ENCODE measurements around the gene KCTD12.
A peak's percentile ranks its signal among the peaks of the same experiment; 100 is the strongest.

Gene KCTD12

DNA sequence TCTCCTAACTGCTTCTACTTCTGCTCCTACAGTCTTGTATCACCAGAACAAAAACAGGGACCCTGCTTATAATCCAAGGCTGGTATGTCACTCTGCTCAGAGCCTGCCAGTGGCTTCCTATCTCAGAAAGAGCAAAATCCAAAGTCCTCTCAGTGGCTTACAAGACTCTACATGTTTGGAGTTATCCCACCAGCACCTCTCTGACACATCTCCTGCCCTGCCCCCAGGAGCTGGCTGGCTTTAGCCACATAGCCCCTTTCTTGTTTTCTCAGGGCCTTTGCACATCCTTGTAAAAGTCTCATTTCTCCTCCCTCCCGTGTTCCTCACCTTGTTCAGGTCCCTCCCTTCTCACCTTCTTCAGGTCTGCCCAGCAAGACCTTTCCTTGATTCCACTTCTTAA is 2.2 kb upstream of the KCTD12 start:
- CTCF ChIA-PET = interaction anchor here (1.0 to 7.0 kb wide), 4 partner anchors 14 to 225 kb away, joined by 3 to 56 read pairs (median 6); no protein-coding TSS in a partner anchor
- Histone ChIP-seq H3K27ac (ENCODE audit: insufficient read depth in 1 of 2, low read depth in 1 of 2, low read length in 2 of 2, poor library complexity in 1 of 2, severe bottlenecking in 2 of 2) (no peak overlapping the region), H3K36me3 (ENCODE audit: control insufficient read depth in 4 of 4, insufficient read depth in 4 of 4, low read length in 3 of 4) (no peaks in the 10 kb centered on the region), H3K4me1 (ENCODE audit: control extremely low read depth in 1 of 4, control insufficient read depth in 4 of 4, insufficient read depth in 4 of 4, low read length in 3 of 4) (peaks cover 0 to 25% (median 23%) of the 10 kb centered on the region in 4 experiments), H3K9me3 (ENCODE audit: control extremely low read depth in 1 of 5, control insufficient read depth in 4 of 5, insufficient read depth in 2 of 5, low read depth in 1 of 5, low read length in 4 of 5) (no peaks in the 10 kb centered on the region), H3K27me3 (replicated peaks in 2 of 5; ENCODE audit: control insufficient read depth in 4 of 5, insufficient read depth in 5 of 5, low read length in 4 of 5) (peaks cover 0 to 9% (median 3%) of the 10 kb centered on the region in 5 experiments), H3K4me3 (ENCODE audit: control insufficient read depth in 1 of 7, extremely low read depth in 1 of 7, insufficient read depth in 4 of 7, low read depth in 2 of 7, low read length in 6 of 7) (no peak overlapping the region)
- POLR2A ChIA-PET = no interaction called here
- no peak for DNase-seq
- 100% methylated on average over 1 of the region's 1 CpG for WGBS (ENCODE audit: insufficient coverage)

DNA sequence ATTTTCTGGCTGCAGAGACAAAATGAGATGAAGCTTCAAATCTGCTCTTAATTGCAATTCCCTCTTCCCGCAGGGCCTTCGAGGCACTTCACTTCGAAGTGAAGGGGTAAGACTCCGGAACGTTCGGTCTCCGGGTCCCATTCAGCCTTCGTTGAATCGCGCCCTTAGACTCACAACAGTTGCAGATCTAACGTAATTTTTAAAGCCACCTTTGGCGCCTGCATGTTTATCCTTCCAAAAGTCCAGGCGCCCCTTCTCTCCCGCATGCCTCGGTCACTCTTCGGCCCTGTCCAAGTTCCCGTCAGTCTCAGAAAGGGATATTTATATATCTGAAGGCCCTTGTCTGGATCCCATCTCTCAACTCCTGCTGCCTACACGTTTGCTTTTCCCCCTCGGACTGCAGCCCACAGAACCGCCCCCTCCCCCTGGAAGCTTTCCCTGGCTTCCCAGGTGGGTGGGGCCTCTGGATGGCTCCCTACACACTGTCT is 915 bp upstream of the KCTD12 start:
- DNase-seq = no peak
- POLR2A ChIA-PET = no interaction called here
- H3K4me1 ChIP-seq (ENCODE audit: control extremely low read depth in 1 of 4, control insufficient read depth in 4 of 4, insufficient read depth in 4 of 4, low read length in 3 of 4) = peaks cover 2 to 30% (median 24%) of the 10 kb centered on the region in 4 experiments
- H3K36me3 ChIP-seq (ENCODE audit: control insufficient read depth in 4 of 4, insufficient read depth in 4 of 4, low read length in 3 of 4) = no peaks in the 10 kb centered on the region
- H3K27me3 ChIP-seq (replicated peaks in 2 of 5; ENCODE audit: control insufficient read depth in 4 of 5, insufficient read depth in 5 of 5, low read length in 4 of 5) = peaks cover 0 to 9% (median 4%) of the 10 kb centered on the region in 5 experiments
- H3K4me3 ChIP-seq (ENCODE audit: control insufficient read depth in 1 of 7, extremely low read depth in 1 of 7, insufficient read depth in 4 of 7, low read depth in 2 of 7, low read length in 6 of 7) = peak overlapping the region in 6 of 7 experiments; percentile 36 to 81 (median 70)
- no peaks in the 10 kb centered on the region for H3K9me3 ChIP-seq (ENCODE audit: control extremely low read depth in 1 of 5, control insufficient read depth in 4 of 5, insufficient read depth in 2 of 5, low read depth in 1 of 5, low read length in 4 of 5)
- WGBS (ENCODE audit: insufficient coverage) = 45% methylated on average over 19 of the region's 20 CpGs
- CTCF ChIA-PET = interaction anchor here (0.5 to 7.0 kb wide), 2 partner anchors 49 to 219 kb away, joined by 3 to 56 read pairs; no protein-coding TSS in a partner anchor
- H3K27ac ChIP-seq (ENCODE audit: insufficient read depth in 1 of 2, low read depth in 1 of 2, low read length in 2 of 2, poor library complexity in 1 of 2, severe bottlenecking in 2 of 2) = no peak overlapping the region

DNA sequence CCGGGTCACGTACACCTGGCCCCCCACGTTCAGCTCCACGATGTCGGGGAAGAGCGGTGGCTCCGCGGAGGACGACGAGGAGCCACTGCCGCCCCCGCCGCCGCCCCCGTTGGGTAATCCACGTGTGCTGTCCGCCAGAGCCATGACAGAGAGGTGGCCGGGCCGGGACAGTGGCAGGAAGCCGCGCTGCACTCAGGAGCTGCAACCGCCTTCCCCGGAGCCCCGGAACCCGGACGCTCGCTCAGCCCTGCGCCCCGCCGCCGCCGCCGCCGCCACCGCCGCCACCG is 257 bp downstream of the KCTD12 start:
- CTCF ChIA-PET = interaction anchor here (0.7 to 7.0 kb wide), 13 partner anchors 9 to 1010 kb away, joined by 3 to 56 read pairs (median 5); no protein-coding TSS in a partner anchor
- H3K27ac ChIP-seq (ENCODE audit: insufficient read depth in 1 of 2, low read depth in 1 of 2, low read length in 2 of 2, poor library complexity in 1 of 2, severe bottlenecking in 2 of 2) = no peak overlapping the region

DNA sequence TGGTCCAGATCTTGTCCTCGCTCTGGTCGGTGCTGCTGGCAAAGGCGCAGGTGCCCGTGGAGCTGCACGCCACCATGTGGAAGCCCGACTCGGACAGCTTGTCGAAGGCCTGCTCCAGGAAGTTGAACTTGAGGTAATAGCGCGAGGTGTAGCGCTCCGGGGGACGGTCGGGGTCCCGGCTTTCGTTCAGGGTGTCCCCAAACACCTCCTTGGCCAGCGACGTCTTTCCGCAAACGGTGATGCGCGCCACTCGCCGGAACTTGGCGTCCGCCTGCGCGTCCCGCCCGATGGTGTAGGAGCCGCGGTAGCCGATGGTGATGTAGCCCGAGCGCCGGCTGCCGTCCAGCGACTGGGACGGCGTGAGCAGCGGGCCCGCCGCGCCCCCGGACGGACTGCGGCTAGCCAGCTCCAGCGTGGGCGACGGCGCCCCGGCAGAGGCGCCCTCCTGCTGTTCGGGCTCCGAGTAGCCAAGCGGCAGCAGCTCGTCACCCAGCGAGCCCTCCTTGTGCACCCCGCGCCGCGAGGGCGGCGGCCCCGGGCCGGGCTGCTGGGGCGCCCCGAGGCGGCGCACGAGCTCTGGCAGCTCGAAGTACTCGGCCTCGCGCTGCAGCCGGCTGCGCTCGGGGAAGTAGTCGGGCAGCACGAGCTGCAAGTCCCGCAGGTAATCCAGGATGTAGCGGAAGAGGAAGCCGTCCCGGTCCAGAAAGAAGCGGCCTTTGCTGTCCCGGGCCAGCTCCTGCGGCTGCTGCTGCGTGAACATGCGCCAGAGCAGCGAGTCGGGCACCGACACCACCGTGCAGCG is 801 bp downstream of the KCTD12 start:
- H3K9me3 ChIP-seq (ENCODE audit: control extremely low read depth in 1 of 5, control insufficient read depth in 4 of 5, insufficient read depth in 2 of 5, low read depth in 1 of 5, low read length in 4 of 5) = no peaks in the 10 kb centered on the region
- peak; percentile 38 to 70 (median 55) for DNase-seq
- peaks cover 0 to 9% (median 4%) of the 10 kb centered on the region in 5 experiments for H3K27me3 ChIP-seq (replicated peaks in 2 of 5; ENCODE audit: control insufficient read depth in 4 of 5, insufficient read depth in 5 of 5, low read length in 4 of 5)
- ChIA-PET CTCF (interaction anchor here (0.7 to 7.0 kb wide), 17 partner anchors 10 to 1010 kb away, joined by 3 to 56 read pairs (median 4); no protein-coding TSS in a partner anchor), POLR2A (interaction anchor here (0.9 to 1.2 kb wide), 4 partner anchors 68 to 162 kb away, joined by 3 read pairs; partner anchors contain the start of genes CLN5 and FBXL3)
- no peak overlapping the region for H3K27ac ChIP-seq (ENCODE audit: insufficient read depth in 1 of 2, low read depth in 1 of 2, low read length in 2 of 2, poor library complexity in 1 of 2, severe bottlenecking in 2 of 2)
- H3K4me3 ChIP-seq (ENCODE audit: control insufficient read depth in 1 of 7, extremely low read depth in 1 of 7, insufficient read depth in 4 of 7, low read depth in 2 of 7, low read length in 6 of 7) = peak overlapping the region; percentile 35 to 81 (median 73)
- no peaks in the 10 kb centered on the region for H3K36me3 ChIP-seq (ENCODE audit: control insufficient read depth in 4 of 4, insufficient read depth in 4 of 4, low read length in 3 of 4)
- WGBS (ENCODE audit: insufficient coverage) = under 1% methylated on average over 88 of the region's 94 CpGs
- H3K4me1 ChIP-seq (ENCODE audit: control extremely low read depth in 1 of 4, control insufficient read depth in 4 of 4, insufficient read depth in 4 of 4, low read length in 3 of 4) = peaks cover 6 to 33% (median 27%) of the 10 kb centered on the region in 4 experiments

More for the DNA sequence above, 257 bp downstream of the KCTD12 start:
- Histone ChIP-seq H3K4me1 (ENCODE audit: control extremely low read depth in 1 of 4, control insufficient read depth in 4 of 4, insufficient read depth in 4 of 4, low read length in 3 of 4) (peaks cover 6 to 33% (median 27%) of the 10 kb centered on the region in 4 experiments), H3K4me3 (ENCODE audit: control insufficient read depth in 1 of 7, extremely low read depth in 1 of 7, insufficient read depth in 4 of 7, low read depth in 2 of 7, low read length in 6 of 7) (peak overlapping the region; percentile 35 to 81 (median 73)), H3K9me3 (ENCODE audit: control extremely low read depth in 1 of 5, control insufficient read depth in 4 of 5, insufficient read depth in 2 of 5, low read depth in 1 of 5, low read length in 4 of 5) (no peaks in the 10 kb centered on the region), H3K27me3 (replicated peaks in 2 of 5; ENCODE audit: control insufficient read depth in 4 of 5, insufficient read depth in 5 of 5, low read length in 4 of 5) (peaks cover 0 to 9% (median 4%) of the 10 kb centered on the region in 5 experiments), H3K36me3 (ENCODE audit: control insufficient read depth in 4 of 4, insufficient read depth in 4 of 4, low read length in 3 of 4) (no peaks in the 10 kb centered on the region)
- peak in 2 of 3 donors; percentile 44 to 67 for DNase-seq
- POLR2A ChIA-PET = interaction anchor here (0.9 to 1.2 kb wide), 4 partner anchors 69 to 162 kb away, joined by 3 read pairs; partner anchors contain the start of genes CLN5 and FBXL3
- WGBS (ENCODE audit: insufficient coverage) = under 1% methylated on average over 36 of the region's 37 CpGs

DNA sequence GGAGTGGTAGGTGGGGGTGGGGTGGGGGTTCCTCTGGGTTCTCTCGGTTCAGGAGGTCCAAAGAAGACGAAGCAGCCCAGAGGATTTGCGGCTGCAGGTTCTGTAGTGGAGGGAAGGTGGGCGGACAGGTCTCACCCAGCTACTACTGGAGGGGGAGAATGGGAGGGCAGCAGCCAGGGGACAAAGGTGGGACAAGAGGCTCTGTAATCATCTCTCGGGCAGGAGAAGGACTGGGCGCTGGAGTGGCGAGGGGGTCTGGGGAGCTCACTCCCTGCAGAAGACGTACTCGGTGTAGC is 1.4 kb downstream of the KCTD12 start:
- peaks cover 6 to 38% (median 30%) of the 10 kb centered on the region in 4 experiments for H3K4me1 ChIP-seq (ENCODE audit: control extremely low read depth in 1 of 4, control insufficient read depth in 4 of 4, insufficient read depth in 4 of 4, low read length in 3 of 4)
- H3K36me3 ChIP-seq (ENCODE audit: control insufficient read depth in 4 of 4, insufficient read depth in 4 of 4, low read length in 3 of 4) = no peaks in the 10 kb centered on the region
- H3K27me3 ChIP-seq (replicated peaks in 2 of 5; ENCODE audit: control insufficient read depth in 4 of 5, insufficient read depth in 5 of 5, low read length in 4 of 5) = peaks cover 0 to 9% (median 4%) of the 10 kb centered on the region in 5 experiments
- CTCF ChIA-PET = interaction anchor here (1.0 to 7.0 kb wide), 13 partner anchors 10 to 1009 kb away, joined by 3 to 56 read pairs (median 5); no protein-coding TSS in a partner anchor
- WGBS (ENCODE audit: insufficient coverage) = 10% methylated on average over 8 of the region's 9 CpGs
- no peak overlapping the region for H3K27ac ChIP-seq (ENCODE audit: insufficient read depth in 1 of 2, low read depth in 1 of 2, low read length in 2 of 2, poor library complexity in 1 of 2, severe bottlenecking in 2 of 2)
- no peaks in the 10 kb centered on the region for H3K9me3 ChIP-seq (ENCODE audit: control extremely low read depth in 1 of 5, control insufficient read depth in 4 of 5, insufficient read depth in 2 of 5, low read depth in 1 of 5, low read length in 4 of 5)
- H3K4me3 ChIP-seq (ENCODE audit: control insufficient read depth in 1 of 7, extremely low read depth in 1 of 7, insufficient read depth in 4 of 7, low read depth in 2 of 7, low read length in 6 of 7) = peak overlapping the region; percentile 35 to 81 (median 73)
- no peak for DNase-seq
- POLR2A ChIA-PET = interaction anchor here (0.9 to 1.1 kb wide), 2 partner anchors 68 to 161 kb away, joined by 3 read pairs; no protein-coding TSS in a partner anchor

DNA sequence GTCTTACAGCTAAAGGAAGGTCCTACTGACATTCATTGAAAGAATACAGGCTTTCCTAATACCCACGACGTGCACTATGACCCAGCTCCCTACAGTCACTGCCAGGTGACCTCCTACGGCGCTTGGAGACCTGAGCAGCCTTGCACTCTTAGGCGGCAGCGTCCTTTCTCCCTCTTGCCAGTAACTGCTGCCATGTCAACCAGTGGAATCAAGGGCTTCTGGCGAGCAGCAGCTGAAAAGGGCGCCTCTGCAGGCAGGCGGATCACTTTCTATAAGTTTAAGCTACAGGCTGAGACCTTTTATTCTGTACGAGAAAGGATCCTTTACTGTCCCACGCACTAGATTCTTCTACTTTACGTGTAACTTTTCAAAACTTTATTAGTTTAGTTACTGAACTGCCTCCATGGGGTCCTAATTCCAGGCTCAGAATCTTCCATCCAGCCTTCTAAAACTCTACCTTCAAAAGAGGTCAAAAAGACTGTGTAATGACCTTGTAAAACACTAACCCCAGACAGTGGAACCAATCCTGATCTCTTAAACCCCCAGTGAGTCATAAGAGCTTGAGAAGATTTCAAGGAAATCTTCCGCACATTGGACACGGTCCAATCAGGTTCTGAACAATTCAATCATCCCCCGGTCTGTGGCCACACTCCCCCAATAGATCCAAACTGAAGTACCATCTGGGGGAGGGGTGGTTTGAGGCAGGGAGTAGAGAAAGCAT is 1.9 kb downstream of the KCTD12 start:
- WGBS (ENCODE audit: insufficient coverage) = 88% methylated on average over 14 of the region's 15 CpGs
- POLR2A ChIA-PET = no interaction called here
- no peaks in the 10 kb centered on the region for H3K9me3 ChIP-seq (ENCODE audit: control extremely low read depth in 1 of 5, control insufficient read depth in 4 of 5, insufficient read depth in 2 of 5, low read depth in 1 of 5, low read length in 4 of 5)
- peak in 2 of 3 donors; percentile 27 to 46 for DNase-seq
- H3K4me3 ChIP-seq (ENCODE audit: control insufficient read depth in 1 of 7, extremely low read depth in 1 of 7, insufficient read depth in 4 of 7, low read depth in 2 of 7, low read length in 6 of 7) = peak overlapping the region in 5 of 7 experiments; percentile 20 to 81 (median 73)
- peaks cover 6 to 41% (median 34%) of the 10 kb centered on the region in 4 experiments for H3K4me1 ChIP-seq (ENCODE audit: control extremely low read depth in 1 of 4, control insufficient read depth in 4 of 4, insufficient read depth in 4 of 4, low read length in 3 of 4)
- CTCF ChIA-PET = interaction anchor here (1.0 to 7.0 kb wide), 14 partner anchors 11 to 219 kb away, joined by 3 to 56 read pairs (median 4); no protein-coding TSS in a partner anchor
- H3K27ac ChIP-seq (ENCODE audit: insufficient read depth in 1 of 2, low read depth in 1 of 2, low read length in 2 of 2, poor library complexity in 1 of 2, severe bottlenecking in 2 of 2) = no peak overlapping the region
- peaks cover 0 to 6% (median 4%) of the 10 kb centered on the region in 5 experiments for H3K27me3 ChIP-seq (replicated peaks in 2 of 5; ENCODE audit: control insufficient read depth in 4 of 5, insufficient read depth in 5 of 5, low read length in 4 of 5)
- H3K36me3 ChIP-seq (ENCODE audit: control insufficient read depth in 4 of 4, insufficient read depth in 4 of 4, low read length in 3 of 4) = no peaks in the 10 kb centered on the region
